Right renal pelvis (tissue), 4 donors: ENCODE results near the gene OOSP4A. TPM values are rescaled to one million over a fixed set of nuclear protein-coding genes. Genes with fewer than 3 reads are reported as not detected.

Experiments
- DNase-seq, 4 donors: peaks; one replicate each; pipeline ENCODE4 v3.0.0-alpha.2; 2013; ENCODE audit warnings: low read depth in 4 of 4, low spot score in 3 of 4, missing footprints in 1 of 4
- polyA plus RNA-seq, 4 donors: library from polyadenylated mRNA; unstranded; fragments of 120-200 nt; gene quantifications; one replicate each; pipeline ENCODE4 v1.2.1, GENCODE V29; 2013; ENCODE audit not compliant: insufficient read length in 4 of 4

The OOSP4A gene
- polyA plus RNA-seq, result not detected

GRCh38 chr11:59963733-59964132 lies at the start of gene OOSP4A:
Gene OOSP4A, plus strand, starts transcription at chr11:59964033. Its CDS starts 0 bp downstream, at chr11:59964033.
- no peak for DNase-seq

GRCh38 chr11:59918480-59918879 lies 45.4 kb upstream of the OOSP4A start:
- no peak for DNase-seq

- DNase-seq, result no peak
Observed at GRCh38 chr11:59918987-59919589, 44.7 kb upstream of the OOSP4A start.

- DNase-seq, result no peak
Observed at GRCh38 chr11:59923813-59924212, 40.0 kb upstream of the OOSP4A start.

- no peak for DNase-seq
Observed at GRCh38 chr11:59931688-59932087, 32.1 kb upstream of the OOSP4A start.

- no peak for DNase-seq
Observed at GRCh38 chr11:59938132-59938531, 25.7 kb upstream of the OOSP4A start, which contains the start of gene OOSP1. Gene OOSP1, plus strand, starts transcription at chr11:59938432. Its CDS starts 23 bp downstream, at chr11:59938455.

GRCh38 chr11:59938718-59939117 lies 25.1 kb upstream of the OOSP4A start:
- no peak for DNase-seq

- no peak for DNase-seq
Observed at GRCh38 chr11:59939482-59939881, 24.4 kb upstream of the OOSP4A start.

GRCh38 chr11:59941091-59941490 lies 22.7 kb upstream of the OOSP4A start:
- no peak for DNase-seq

- DNase-seq, result no peak
Observed at GRCh38 chr11:59943997-59944714, 19.7 kb upstream of the OOSP4A start.

- no peak for DNase-seq
Observed at GRCh38 chr11:59944720-59945119, 19.1 kb upstream of the OOSP4A start.

GRCh38 chr11:59953463-59954218 lies 10.2 kb upstream of the OOSP4A start:
- DNase-seq, result no peak

- no peak for DNase-seq
Observed at GRCh38 chr11:59954219-59954847, 9.5 kb upstream of the OOSP4A start.

- DNase-seq, result no peak
Observed at GRCh38 chr11:59957094-59957493, 6.7 kb upstream of the OOSP4A start.

- DNase-seq, result no peak
Observed at GRCh38 chr11:59960502-59961381, 3.1 kb upstream of the OOSP4A start.

GRCh38 chr11:59962107-59962482 lies 1.7 kb upstream of the OOSP4A start:
- no peak for DNase-seq

- DNase-seq, result no peak
Observed at GRCh38 chr11:59965424-59965823, 1.6 kb downstream of the OOSP4A start.

- no peak for DNase-seq
Observed at GRCh38 chr11:59966201-59966600, 2.4 kb downstream of the OOSP4A start.

- DNase-seq, result no peak
Observed at GRCh38 chr11:59967677-59968394, 4.0 kb downstream of the OOSP4A start.
